HepG2 (cell line): ENCODE results near the gene PDPK1. TPM values are rescaled to one million over a fixed set of nuclear protein-coding genes. Genes with fewer than 3 reads are reported as not detected.
A peak's percentile ranks its signal among the peaks of the same experiment; 100 is the strongest.

Experiments used
- ATF4 ChIP-seq, 2 experiments: fragments of 450-650 bp in 1 of 2; sonication (generic) in 1 of 2; formaldehyde crosslinking; IDR thresholded peaks; 2 replicates each; pipeline versions ENCODE4 v1.5.0 to v1.8.0; 2020 to 2022; ENCODE audit warnings: mild to moderate bottlenecking in 1 of 2, missing genetic modification reagents in 1 of 2
- BRCA1 ChIP-seq: sonication (generic); formaldehyde crosslinking; IDR thresholded peaks from 2 replicates; pipeline ENCODE4 v1.4.0; 2020; ENCODE audit warnings: missing genetic modification reagents
- ELF3 ChIP-seq: IDR thresholded peaks from 2 replicates; pipeline ENCODE4 v1.6.1; 2016; ENCODE audit warnings: missing genetic modification reagents, missing compliant biosample characterization
- FOSL1 ChIP-seq: sonication (generic); formaldehyde crosslinking; IDR thresholded peaks from 2 replicates; pipeline ENCODE4 v1.9.0; 2021; ENCODE audit warnings: missing genetic modification reagents, borderline replicate concordance
- KMT2A ChIP-seq: sonication (generic); formaldehyde crosslinking; IDR thresholded peaks from 2 replicates; pipeline ENCODE4 v1.4.0; 2020; ENCODE audit warnings: missing genetic modification reagents
- MEF2D ChIP-seq: sonication (generic); formaldehyde crosslinking; IDR thresholded peaks from 2 replicates; pipeline ENCODE4 v1.5.1; 2020; ENCODE audit warnings: mild to moderate bottlenecking, missing genetic modification reagents
- MIXL1 ChIP-seq: IDR thresholded peaks from 2 replicates; pipeline ENCODE4 v1.6.1; 2016
- MXD4 ChIP-seq: IDR thresholded peaks from 2 replicates; pipeline ENCODE4 v1.6.1; 2016; ENCODE audit warnings: mild to moderate bottlenecking, missing biosample characterization, missing genetic modification reagents
- NR2F1 ChIP-seq, 2 experiments: fragments of 450-650 bp in 1 of 2; formaldehyde crosslinking in 1 of 2; IDR thresholded peaks; 2 replicates each; pipeline versions ENCODE4 v1.5.0 to v1.6.1; 2016 to 2020; ENCODE audit warnings: mild to moderate bottlenecking in 1 of 2, missing compliant biosample characterization in 1 of 2, missing genetic modification reagents in 1 of 2, moderate library complexity in 1 of 2
- PATZ1 ChIP-seq: sonication (generic); formaldehyde crosslinking; IDR thresholded peaks from 2 replicates; pipeline ENCODE4 v1.4.0; 2020; ENCODE audit warnings: missing genetic modification reagents
- POLR2A ChIP-seq, 2 experiments: IDR thresholded peaks; 2 replicates each; pipeline ENCODE4 v1.6.1; 2011; ENCODE audit warnings: low read depth in 2 of 2, low read length in 2 of 2, mild to moderate bottlenecking in 1 of 2, moderate library complexity in 1 of 2; ENCODE audit not compliant: insufficient read depth in 1 of 2
- PPARG ChIP-seq: conservative IDR thresholded peaks from 2 replicates; pipeline ENCODE4 v1.6.1; 2016; ENCODE audit warnings: missing biosample characterization, missing genetic modification reagents
- RXRB ChIP-seq: IDR thresholded peaks from 2 replicates; pipeline ENCODE4 v1.6.1; 2016; ENCODE audit warnings: borderline replicate concordance, missing genetic modification reagents, missing compliant biosample characterization
- TFAP4 ChIP-seq: sonication (generic); IDR thresholded peaks from 2 replicates; pipeline ENCODE4 v1.6.1; 2016; ENCODE audit warnings: low read depth, borderline replicate concordance
- TFDP1 ChIP-seq: IDR thresholded peaks from 2 replicates; pipeline ENCODE4 v1.6.1; 2016; ENCODE audit warnings: missing compliant biosample characterization, missing genetic modification reagents, borderline replicate concordance
- TFE3 ChIP-seq: IDR thresholded peaks from 2 replicates; pipeline ENCODE4 v1.6.1; 2016
- ZBTB20 ChIP-seq: sonication (generic); formaldehyde crosslinking; IDR thresholded peaks from 2 replicates; pipeline ENCODE4 v1.8.1; 2023; ENCODE audit warnings: missing genetic modification reagents, low read depth, mild to moderate bottlenecking, borderline replicate concordance
- ZBTB7B ChIP-seq: sonication (generic); formaldehyde crosslinking; IDR thresholded peaks from 2 replicates; pipeline ENCODE4 v1.4.0; 2020; ENCODE audit warnings: missing genetic modification reagents
- ZNF414 ChIP-seq: sonication (generic); formaldehyde crosslinking; IDR thresholded peaks from 2 replicates; pipeline ENCODE4 v1.5.0; 2020; ENCODE audit warnings: missing genetic modification reagents
- ZNF441 ChIP-seq: sonication (generic); formaldehyde crosslinking; IDR thresholded peaks from 2 replicates; pipeline ENCODE4 v1.7.0; 2021; ENCODE audit warnings: missing genetic modification reagents, borderline replicate concordance
- ZNF580 ChIP-seq: IDR thresholded peaks from 2 replicates; pipeline ENCODE4 v1.6.1; 2016; ENCODE audit warnings: low read depth, borderline replicate concordance
- ZNF644 ChIP-seq: IDR thresholded peaks from 2 replicates; pipeline ENCODE4 v1.6.1; 2016; ENCODE audit warnings: low read depth
- polyA plus RNA-seq, 8 experiments: library from polyadenylated mRNA; depleted of rRNA in 3 of 8; stranded (reverse) in 7 of 8; unstranded in 1 of 8; fragments of >200 nt; fragmentation: Illumina TruSeq in 4 of 8; extraction: Trizol in 4 of 8; gene quantifications; 2 replicates each; pipeline versions ENCODE4 v1.2.1 to v1.2.3, GENCODE V29; 2011 to 2016; ENCODE audit warnings: low read depth in 4 of 8, missing spikeins in 1 of 8, mixed read lengths in 1 of 8; ENCODE audit not compliant: insufficient read depth in 1 of 8
- total RNA-seq, 5 experiments: library from RNA; depleted of rRNA; stranded (reverse); fragments of >200 nt; fragmentation: Illumina TruSeq; extraction: Trizol; gene quantifications; 2 replicates each; pipeline ENCODE4 v1.2.3, GENCODE V29; 2016; ENCODE audit warnings: low read depth in 1 of 5

Gene PDPK1
- total and polyA plus RNA-seq, 2 of the 13 experiments (the other 11 are each of a cell fraction or from before 2014, with no cell fraction given): 59.6 to 129 TPM

GRCh38 chr16:2541409-2541808, 3.6 kb downstream of the PDPK1 start (continued):
- peak; percentile 72 for TF ChIP-seq TFE3
- 0 out of 2 replicates have a peak, but pooled peaks have one; percentile 60 for TF ChIP-seq MIXL1 (CRISPR knock-in tag)
- TF ChIP-seq ZBTB7B (CRISPR knock-in tag): peak; percentile 40; the same call in 1 of the 2 replicates
- peak in 1 of 2 experiments; percentile 26; a peak in 1 of 4 replicates for TF ChIP-seq POLR2A (IDR thresholded peaks at IDR 0.05; ENCODE audit: insufficient read depth in 1 of 2, low read depth in 2 of 2, low read length in 2 of 2)
- 0 out of 2 replicates have a peak, but pooled peaks have one; percentile 30 for TF ChIP-seq PPARG (CRISPR knock-in tag)
- peak; percentile 64; the same call in 1 of the 2 replicates for TF ChIP-seq TFAP4
- peak; percentile 84 for TF ChIP-seq MXD4 (CRISPR knock-in tag)
- peak; percentile 49; the same call in 1 of the 2 replicates for TF ChIP-seq RXRB (CRISPR knock-in tag)
- TF ChIP-seq PATZ1: peak; percentile 50; the same call in 1 of the 2 replicates
- TF ChIP-seq ATF4 (CRISPR knock-in tag; IDR thresholded peaks at IDR 0.05): peak in 1 of 2 experiments; percentile 57; a peak in 1 of 4 replicates
- peak; percentile 68; the same call in 1 of the 2 replicates for TF ChIP-seq ZNF644
- TF ChIP-seq BRCA1 (CRISPR knock-in tag): peak; percentile 61; the same call in 1 of the 2 replicates
- TF ChIP-seq ZBTB20 (CRISPR knock-in tag): peak; percentile 63; the same call in 1 of the 2 replicates
- 0 out of 4 replicates have a peak, but pooled peaks of 1 of the 2 experiments have one; percentile 17 for TF ChIP-seq NR2F1 (CRISPR knock-in tag; IDR thresholded peaks at IDR 0.05)
- peak; percentile 43; the same call in 1 of the 2 replicates for TF ChIP-seq ZNF580 (CRISPR knock-in tag)
- peak; percentile 86 for TF ChIP-seq TFDP1
- peak; percentile 80; the same call in 1 of the 2 replicates for TF ChIP-seq ELF3
- TF ChIP-seq ZNF414: 0 out of 2 replicates have a peak, but pooled peaks have one; percentile 22
- TF ChIP-seq ZNF441: 0 out of 2 replicates have a peak, but pooled peaks have one; percentile 44
- peak; percentile 59; the same call in 1 of the 2 replicates for TF ChIP-seq KMT2A (CRISPR knock-in tag)
- 0 out of 2 replicates have a peak, but pooled peaks have one; percentile 52 for TF ChIP-seq MEF2D (CRISPR knock-in tag)
- peak; percentile 18; the same call in 1 of the 2 replicates for TF ChIP-seq FOSL1
